Sigmoid colon (tissue), 7 donors: ENCODE measurements around the gene GCNT1. TPM values are rescaled to one million over a fixed set of nuclear protein-coding genes. Genes with fewer than 3 reads are reported as not detected.

ENCODE experiments used
- DNase-seq: peaks from one replicate; pipeline ENCODE4 v3.0.0-alpha.2; 2019
- H3K27ac ChIP-seq, 4 donors: fragments of 200-600 bp; sonication (generic); one replicate each; pipeline ENCODE4 v1.5.1; 2016 to 2019; ENCODE audit warnings: mild to moderate bottlenecking in 1 of 4
- H3K27me3 ChIP-seq, 3 donors: fragments of 200-600 bp; sonication (generic); one replicate each; pipeline ENCODE4 v1.5.1; 2019; ENCODE audit warnings: mild to moderate bottlenecking in 1 of 3
- H3K36me3 ChIP-seq, 4 donors: fragments of 200-600 bp; sonication (generic); one replicate each; pipeline ENCODE4 v1.5.1; 2016 to 2019
- H3K4me1 ChIP-seq, 4 donors: fragments of 200-600 bp; sonication (generic); one replicate each; pipeline ENCODE4 v1.5.1; 2017 to 2019
- H3K4me3 ChIP-seq, 4 donors: fragments of 200-600 bp; sonication (generic); one replicate each; pipeline ENCODE4 v1.5.1; 2017 to 2019; ENCODE audit warnings: mild to moderate bottlenecking in 2 of 4, moderate library complexity in 1 of 4
- H3K9me3 ChIP-seq, 4 donors: fragments of 200-600 bp in 3 of 4; sonication (generic) in 3 of 4; one replicate each; pipeline versions ENCODE4 v1.5.1 to v1.6.1; 2013 to 2019
- CTCF ChIP-seq, 4 experiments: fragments of 450-650 bp in 3 of 4; fragments of 200-600 bp in 1 of 4; IDR thresholded peaks; one replicate each; pipeline ENCODE4 v1.5.1; 2016 to 2019; ENCODE audit warnings: antibody characterized with exemption in 4 of 4, mild to moderate bottlenecking in 3 of 4, moderate library complexity in 2 of 4
- EP300 ChIP-seq, 4 donors: sonication (generic); formaldehyde crosslinking; IDR thresholded peaks; one replicate each; pipeline ENCODE4 v1.6.1; 2017; ENCODE audit warnings: antibody characterized with exemption in 4 of 4
- POLR2A ChIP-seq, 2 donors: fragments of 450-650 bp; IDR thresholded peaks; one replicate each; pipeline ENCODE4 v1.6.1; 2016; ENCODE audit warnings: antibody characterized with exemption in 2 of 2, mild to moderate bottlenecking in 2 of 2, moderate library complexity in 2 of 2
- POLR2AphosphoS5 ChIP-seq, 4 donors: sonication (generic); formaldehyde crosslinking; IDR thresholded peaks; one replicate each; pipeline ENCODE4 v1.6.1; 2017; ENCODE audit warnings: antibody characterized with exemption in 4 of 4
- WGBS, 2 donors: extraction: QIAGEN DNeasy Blood & Tissue Kit; methylation state at CpG; one replicate each; pipeline ENCODE4 v1.1.7; 2013; 5-methylcytosine and 5-hydroxymethylcytosine counted together
- intact Hi-C: fragments of 100-400 bp; cut with DNase I; formaldehyde crosslinking; loops from one replicate; pipeline ENCODE4 v1.15.1; 2023
- polyA plus RNA-seq, 3 donors: library from polyadenylated mRNA; stranded (reverse); fragments of 200-250 nt; gene quantifications; one replicate each; pipeline ENCODE4 v1.2.3, GENCODE V29; 2013
- total RNA-seq, 4 donors: library from RNA; depleted of rRNA; stranded (reverse); fragments of >200 nt; gene quantifications; one replicate each; pipeline ENCODE4 v1.1.0, GENCODE V29; 2016
- donor health status: healthy with polysubstance abuse.
- donor health status: Bipolar disorder and iron deficiency.
- donor health status: healthy.

The GCNT1 gene
- total and polyA plus RNA-seq, 7 donors = 2.1 to 10.0 (median 5.8) TPM

- WGBS, 2 donors = 76 to 87% methylated on average over 5 of the region's 5 CpGs
These were observed 94.7 kb downstream of the GCNT1 start for GRCh38 chr9:76553680-76554079.

More at GRCh38 chr9:76553680-76554079, 94.7 kb downstream of the GCNT1 start:
- no peak overlapping the region for H3K27ac ChIP-seq
- H3K36me3 ChIP-seq = no peaks in the 10 kb centered on the region
- no peaks in the 10 kb centered on the region for H3K9me3 ChIP-seq
- H3K4me3 ChIP-seq = no peak overlapping the region
- no peaks in the 10 kb centered on the region for H3K4me1 ChIP-seq
- no peak for TF ChIP-seq CTCF (IDR thresholded peaks at IDR 0.05)
- TF ChIP-seq POLR2A (IDR thresholded peaks at IDR 0.05) = no peak
- no peak for TF ChIP-seq POLR2AphosphoS5 (IDR thresholded peaks at IDR 0.05)
- TF ChIP-seq EP300 (IDR thresholded peaks at IDR 0.05) = no peak
- H3K27me3 ChIP-seq = no peaks in the 10 kb centered on the region
- no peak for DNase-seq
- intact Hi-C loops = no loop called here

Other genes with a start within 250 kb of the GCNT1 start
- 10 to 100 TPM; 12.9 to 23.5 (median 21.6) TPM for gene RFK, start 64.8 kb upstream of the GCNT1 start, total RNA-seq
- gene RFK, start 64.8 kb upstream of the GCNT1 start, polyA plus RNA-seq = 100 to 1,000 TPM in 1 of 3 donors, 10 to 100 TPM in 2; 28.9 to 145 (median 92.5) TPM